ENCODE results near the gene TNFSF13.

The TNFSF13 gene

DNA sequence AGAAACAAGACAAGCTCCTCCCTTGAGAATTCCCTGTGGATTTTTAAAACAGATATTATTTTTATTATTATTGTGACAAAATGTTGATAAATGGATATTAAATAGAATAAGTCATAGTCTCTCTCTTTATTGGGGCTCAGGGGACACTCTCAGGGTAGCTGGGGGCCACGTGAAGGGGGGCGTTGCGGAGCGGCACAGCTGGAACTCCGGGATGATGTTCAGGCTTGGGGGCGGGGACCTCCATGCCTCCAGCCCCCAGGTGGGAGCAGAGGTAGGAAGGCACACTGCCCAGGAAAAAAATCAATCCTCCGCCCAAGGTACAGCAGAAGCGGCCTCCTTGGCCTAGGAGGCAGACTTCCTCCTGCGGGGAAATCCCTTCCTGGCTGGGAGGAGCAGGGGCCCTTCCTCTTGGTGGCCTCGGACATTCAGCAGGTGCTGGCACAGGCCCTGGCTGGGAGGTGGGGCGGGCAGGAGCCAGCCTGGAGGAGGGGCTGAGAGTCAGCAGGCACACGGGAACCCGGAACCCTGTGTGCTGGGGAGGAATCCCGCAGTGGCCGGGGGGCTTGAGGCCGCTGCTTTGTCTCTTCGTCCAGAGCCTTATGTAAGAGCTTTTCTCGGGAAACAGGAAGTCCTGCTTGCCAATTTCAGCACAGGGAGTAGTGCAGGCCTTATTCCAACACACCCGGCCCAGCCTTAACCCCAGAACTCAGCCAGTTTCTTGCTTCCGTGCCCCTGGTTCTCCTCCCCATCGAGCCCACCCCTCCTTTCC is 591 bp upstream of the TNFSF13 start:
- TF ChIP-seq, protein P1, sequence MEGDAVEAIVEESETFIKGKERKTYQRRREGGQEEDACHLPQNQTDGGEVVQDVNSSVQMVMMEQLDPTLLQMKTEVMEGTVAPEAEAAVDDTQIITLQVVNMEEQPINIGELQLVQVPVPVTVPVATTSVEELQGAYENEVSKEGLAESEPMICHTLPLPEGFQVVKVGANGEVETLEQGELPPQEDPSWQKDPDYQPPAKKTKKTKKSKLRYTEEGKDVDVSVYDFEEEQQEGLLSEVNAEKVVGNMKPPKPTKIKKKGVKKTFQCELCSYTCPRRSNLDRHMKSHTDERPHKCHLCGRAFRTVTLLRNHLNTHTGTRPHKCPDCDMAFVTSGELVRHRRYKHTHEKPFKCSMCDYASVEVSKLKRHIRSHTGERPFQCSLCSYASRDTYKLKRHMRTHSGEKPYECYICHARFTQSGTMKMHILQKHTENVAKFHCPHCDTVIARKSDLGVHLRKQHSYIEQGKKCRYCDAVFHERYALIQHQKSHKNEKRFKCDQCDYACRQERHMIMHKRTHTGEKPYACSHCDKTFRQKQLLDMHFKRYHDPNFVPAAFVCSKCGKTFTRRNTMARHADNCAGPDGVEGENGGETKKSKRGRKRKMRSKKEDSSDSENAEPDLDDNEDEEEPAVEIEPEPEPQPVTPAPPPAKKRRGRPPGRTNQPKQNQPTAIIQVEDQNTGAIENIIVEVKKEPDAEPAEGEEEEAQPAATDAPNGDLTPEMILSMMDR (conservative IDR thresholded peaks at IDR 0.05; ENCODE audit: control insufficient read depth, insufficient read depth, low read depth, low read length) = no peak
- DNase-seq (ENCODE audit: low read depth) = peak; percentile 64
- H3K4me3 ChIP-seq (ENCODE audit: control insufficient read depth, low read depth, low read length) = peak overlapping the region; percentile 7

GRCh38 chr17:7559320-7560171 is 996 bp downstream of the TNFSF13 start:
- no peak overlapping the region for H3K4me3 ChIP-seq (ENCODE audit: control insufficient read depth, low read depth, low read length)
- DNase-seq (ENCODE audit: low read depth) = no peak
- TF ChIP-seq, protein P1 (conservative IDR thresholded peaks at IDR 0.05; ENCODE audit: control insufficient read depth, insufficient read depth, low read depth, low read length) = no peak

GRCh38 chr17:7560172-7561027 is 1.9 kb downstream of the TNFSF13 start:
- H3K4me3 ChIP-seq (ENCODE audit: control insufficient read depth, low read depth, low read length) = peak overlapping the region; percentile 63
- DNase-seq (ENCODE audit: low read depth) = peak; percentile 65
- TF ChIP-seq, protein P1 (conservative IDR thresholded peaks at IDR 0.05; ENCODE audit: control insufficient read depth, insufficient read depth, low read depth, low read length) = peak; percentile 81

GRCh38 chr17:7561028-7561575 is 2.6 kb downstream of the TNFSF13 start:
- peak; percentile 77 for DNase-seq (ENCODE audit: low read depth)
- TF ChIP-seq, protein P1 (conservative IDR thresholded peaks at IDR 0.05; ENCODE audit: control insufficient read depth, insufficient read depth, low read depth, low read length) = peak; percentile 72
- H3K4me3 ChIP-seq (ENCODE audit: control insufficient read depth, low read depth, low read length) = peak overlapping the region; percentile 63

GRCh38 chr17:7561589-7562207 is 3.1 kb downstream of the TNFSF13 start, which contains the start of gene SENP3:
Gene SENP3 (plus strand): TSS chr17:7561919. CDS start chr17:7563077, 1,158 bp downstream.
- TF ChIP-seq, protein P1 (conservative IDR thresholded peaks at IDR 0.05; ENCODE audit: control insufficient read depth, insufficient read depth, low read depth, low read length) = no peak
- DNase-seq (ENCODE audit: low read depth) = peak; percentile 83
- peak within 1 kb of the TSS; percentile 78 for H3K4me3 ChIP-seq (ENCODE audit: control insufficient read depth, low read depth, low read length)

All from fibroblast of mammary gland (primary cell).